DMS114 treated with DMSO at 0.1 percent for 48 hours (cell line): ENCODE data around the gene CETN2.
A peak's percentile ranks its signal among the peaks of the same experiment; 100 is the strongest.
"Not testable (repeated sequence)": the region's sequence is repeated elsewhere in the genome, so short reads cannot be mapped to it uniquely, and the experiment has no call there.

Experiments used
- DNase-seq: peaks from one replicate; lab custom pipeline; 2025; ENCODE audit not compliant: unreplicated experiment; lab: John Stamatoyannopoulos, UW

CETN2 gene

DNA sequence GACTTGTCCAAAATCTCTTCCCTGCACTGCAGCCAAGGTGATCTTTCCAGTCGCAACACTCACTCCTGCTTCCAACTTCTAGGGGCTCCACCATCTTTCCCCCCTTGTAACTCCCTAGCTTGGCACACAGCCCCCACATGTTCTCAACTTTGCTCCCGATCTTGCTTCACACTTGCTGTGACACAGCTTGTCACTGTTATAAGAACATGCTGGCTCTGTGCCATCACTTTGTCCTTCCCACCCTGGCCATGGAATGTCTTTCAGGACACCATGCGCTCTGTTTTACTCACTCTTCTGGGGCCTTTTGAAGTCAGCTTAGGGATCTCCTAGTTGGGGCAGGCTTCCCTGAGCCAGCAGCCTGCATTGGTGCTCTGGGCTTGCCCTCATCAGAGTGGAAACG, 2.8 kb upstream of the CETN2 start:
- DNase-seq: no peak

- no peak for DNase-seq
Observed at GRCh38 chrX:152832520-152832919, 2.0 kb upstream of the CETN2 start.

- no peak for DNase-seq
Observed at GRCh38 chrX:152831391-152831790, 834 bp upstream of the CETN2 start.

DNA sequence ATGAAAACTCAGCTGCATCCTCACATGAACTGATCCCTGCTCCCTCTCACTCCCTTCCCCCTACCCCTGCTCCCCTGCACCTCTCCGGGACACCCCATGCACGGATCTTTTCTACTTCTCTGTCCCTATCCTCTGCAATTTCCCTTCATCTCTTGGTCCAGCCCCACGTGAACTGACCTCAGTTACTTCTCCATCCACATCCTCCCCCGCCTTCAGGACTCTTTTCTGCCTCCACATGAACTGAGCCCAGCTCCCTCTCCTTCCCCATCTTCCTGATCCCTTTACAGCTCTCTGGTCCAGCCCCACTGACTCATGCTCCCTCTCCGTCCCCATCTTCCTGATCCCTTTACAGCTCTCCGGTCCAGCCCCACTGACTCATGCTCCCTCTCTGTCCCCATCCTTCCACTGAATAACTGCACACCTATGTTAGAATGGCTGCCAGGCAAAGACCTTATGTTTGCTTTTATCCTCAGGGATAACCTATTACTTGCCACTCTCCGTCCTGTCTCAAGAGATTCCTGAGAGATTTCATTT, 5.6 kb downstream of the CETN2 start:
- DNase-seq: no peak

- no peak for DNase-seq
Observed at GRCh38 chrX:152823657-152824056, 6.9 kb downstream of the CETN2 start.

DNA sequence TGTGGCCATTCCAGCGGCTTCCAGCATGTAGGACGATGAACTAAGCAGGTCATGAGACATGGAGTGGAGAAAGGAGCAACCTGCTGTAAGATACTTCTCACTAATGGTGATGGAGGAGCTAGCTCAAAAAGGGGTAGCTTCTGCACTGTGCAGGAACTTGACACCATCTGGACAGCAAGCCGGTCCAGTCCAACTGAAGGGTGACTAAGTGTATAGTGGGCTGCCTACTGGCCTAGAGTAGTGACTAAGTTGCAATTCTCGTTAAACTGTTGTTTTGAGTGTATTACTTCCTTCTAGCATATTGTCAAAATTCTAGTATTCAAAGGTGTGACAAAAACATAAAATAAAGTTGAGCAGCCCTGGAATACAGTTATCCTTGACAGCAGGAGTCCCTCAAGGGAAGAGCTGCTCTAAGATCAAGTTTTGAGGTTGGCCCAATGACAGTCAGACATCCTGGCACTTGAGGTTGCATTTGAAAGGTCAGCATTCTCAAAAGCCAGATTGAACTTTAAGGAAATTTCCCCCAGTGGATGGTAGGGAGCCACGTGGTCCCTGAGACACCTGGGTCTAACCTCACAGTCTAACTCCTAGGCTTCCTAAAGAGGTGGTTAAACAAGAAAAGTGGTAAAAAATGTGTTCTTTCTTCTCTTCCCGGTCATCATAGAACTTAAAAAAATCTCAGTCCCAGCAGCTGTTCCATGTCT, 8.0 kb downstream of the CETN2 start:
- DNase-seq: no peak

DNA sequence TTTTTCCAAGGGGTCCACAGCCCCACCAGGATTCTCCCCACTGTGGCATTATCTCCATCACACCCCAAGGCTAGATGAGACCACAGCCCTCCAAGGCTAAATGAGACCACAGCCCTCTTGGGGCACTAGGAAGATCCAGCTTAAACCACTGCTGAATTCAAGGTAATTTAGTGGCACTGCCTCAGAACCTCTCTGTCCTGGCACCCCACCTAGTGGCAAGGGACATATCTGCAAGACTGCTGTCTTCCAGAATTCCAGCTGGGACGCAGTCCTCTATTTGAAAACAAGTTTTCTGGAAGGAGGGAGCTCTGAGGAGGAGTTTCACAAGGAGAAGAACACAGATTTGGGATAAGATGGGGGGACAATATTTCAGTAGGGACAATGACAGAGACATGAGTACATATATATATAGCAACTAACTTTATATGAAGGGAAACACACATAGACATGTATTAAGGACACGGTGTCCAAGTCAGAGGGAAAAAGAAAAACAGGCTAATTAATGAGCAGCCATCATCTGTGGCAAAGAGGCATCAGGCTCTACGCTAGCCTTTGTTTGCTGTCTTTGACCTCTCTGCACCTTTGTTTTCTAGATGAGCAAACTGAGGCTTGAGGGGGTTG, 9.3 kb downstream of the CETN2 start:
- peak; percentile 0 for DNase-seq

DNA sequence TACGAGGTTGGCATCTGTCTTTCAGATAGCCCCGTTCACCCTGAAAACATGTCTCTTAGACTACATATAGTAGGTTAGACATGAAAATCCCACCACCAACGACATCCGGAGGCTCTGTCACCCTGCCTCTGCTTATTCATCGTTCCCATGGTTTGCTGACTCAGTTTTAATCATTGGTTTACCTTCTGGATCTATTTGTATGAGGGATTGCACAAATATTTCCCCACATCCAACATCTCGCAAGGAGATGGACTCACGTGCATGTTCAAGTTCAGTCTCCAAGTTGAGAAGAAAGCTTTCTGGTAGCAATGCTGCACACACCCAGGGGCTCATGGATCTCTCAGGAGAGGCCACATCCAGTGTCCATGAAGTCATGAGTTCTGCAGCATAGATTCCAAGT, 10.8 kb downstream of the CETN2 start:
- no peak for DNase-seq

DNA sequence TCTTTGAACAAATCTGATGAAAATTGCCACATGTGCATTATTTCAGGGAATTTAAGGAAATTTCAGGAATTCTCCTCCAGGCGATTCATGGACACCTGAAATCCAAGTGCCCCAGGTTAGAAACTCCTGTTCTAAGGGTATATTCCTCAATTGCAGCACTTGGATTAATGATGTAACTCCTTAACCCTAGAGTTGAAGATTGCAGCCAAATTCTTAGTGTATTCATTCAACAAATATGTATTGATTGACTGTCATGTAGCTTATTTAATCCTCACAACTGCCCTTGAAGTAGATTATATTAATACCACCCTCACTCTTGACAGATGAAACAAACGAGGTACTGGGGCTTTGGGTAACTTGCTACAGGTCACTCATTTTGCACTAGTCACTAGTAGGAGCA, 11.3 kb downstream of the CETN2 start:
- DNase-seq: no peak

DNA sequence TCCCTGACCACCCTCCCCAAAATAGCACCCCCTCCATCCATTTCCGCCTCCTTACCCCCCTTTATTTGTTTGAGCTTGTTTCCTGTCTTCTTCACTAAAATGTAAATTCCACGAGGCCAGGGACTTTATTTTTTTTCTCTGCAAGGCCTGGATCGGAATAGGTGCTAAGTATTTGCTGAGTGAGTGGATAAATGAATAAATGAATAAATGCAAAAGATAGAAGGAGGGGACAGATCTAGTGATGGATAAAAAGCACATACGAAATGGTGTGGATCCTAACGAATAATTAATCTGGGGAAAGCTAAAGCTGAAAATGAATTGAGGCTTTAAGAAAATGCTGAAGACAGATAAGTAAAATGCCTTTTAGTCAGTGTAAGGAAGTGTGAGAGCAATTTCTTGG, 12.2 kb downstream of the CETN2 start:
- DNase-seq: no peak

- peak; percentile 6 for DNase-seq
Observed at GRCh38 chrX:152817078-152817764, 13.3 kb downstream of the CETN2 start.

- DNase-seq: no peak
Observed at GRCh38 chrX:152814048-152814447, 16.5 kb downstream of the CETN2 start.

DNA sequence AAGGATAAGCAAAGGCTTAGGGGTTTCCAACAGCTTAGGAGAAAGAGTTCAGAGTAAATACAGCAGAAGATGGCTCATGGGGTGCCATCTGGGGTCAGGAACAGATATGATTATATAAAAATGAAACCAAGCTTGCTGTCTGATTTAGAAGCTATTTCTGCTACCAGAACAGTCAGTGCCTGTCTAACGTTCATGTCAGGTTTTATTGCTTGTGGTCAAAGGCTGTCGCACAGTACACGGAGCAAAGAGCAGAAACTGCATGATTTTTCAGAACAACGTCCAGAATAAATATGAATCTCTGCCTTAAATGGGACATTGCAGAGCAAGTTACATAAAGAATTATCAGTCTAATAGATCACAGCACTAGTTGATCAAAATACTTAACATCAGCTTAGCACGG, 17.4 kb downstream of the CETN2 start:
- DNase-seq: no peak

GRCh38 chrX:152810403-152810802, 20.2 kb downstream of the CETN2 start:
- DNase-seq: no peak

DNA sequence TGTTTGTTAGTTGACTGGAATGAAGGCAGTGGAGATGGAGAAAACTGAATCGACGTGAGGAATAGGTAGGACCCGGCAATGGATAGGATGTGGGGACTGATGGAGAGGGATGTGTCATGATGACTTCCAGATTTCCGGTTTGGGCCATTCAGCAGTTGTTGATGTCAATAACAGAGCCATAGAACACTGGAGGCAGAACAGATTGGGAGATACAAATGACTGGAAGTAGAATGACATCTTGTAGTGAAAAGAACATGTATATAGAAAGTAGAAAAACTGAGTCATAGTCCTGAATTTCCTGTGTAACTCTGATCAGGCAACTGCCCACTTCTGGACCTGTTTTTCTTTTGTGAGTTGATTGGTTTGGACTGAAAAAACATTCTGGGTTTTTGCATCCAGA, 24.5 kb downstream of the CETN2 start:
- no peak for DNase-seq

DNA sequence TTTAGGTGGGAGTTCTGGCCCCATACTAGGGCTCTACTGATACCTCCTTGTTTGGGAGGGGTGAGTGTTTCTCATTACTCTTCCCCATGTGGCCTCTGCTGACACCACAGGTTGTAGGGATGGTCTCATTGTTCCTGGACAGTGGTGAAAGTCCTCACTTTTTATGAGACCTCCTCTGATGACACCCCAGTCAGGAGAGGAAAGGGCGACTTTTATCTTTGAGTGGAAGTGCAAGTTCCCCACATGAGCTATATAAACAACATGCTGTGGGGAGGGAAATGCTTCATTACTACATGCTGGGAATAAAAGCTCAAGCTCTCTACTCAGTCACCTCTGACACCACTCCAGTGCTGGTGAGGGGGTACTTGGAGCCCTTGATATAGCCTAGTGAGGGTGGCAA, 31.6 kb downstream of the CETN2 start:
- no peak for DNase-seq

DNA sequence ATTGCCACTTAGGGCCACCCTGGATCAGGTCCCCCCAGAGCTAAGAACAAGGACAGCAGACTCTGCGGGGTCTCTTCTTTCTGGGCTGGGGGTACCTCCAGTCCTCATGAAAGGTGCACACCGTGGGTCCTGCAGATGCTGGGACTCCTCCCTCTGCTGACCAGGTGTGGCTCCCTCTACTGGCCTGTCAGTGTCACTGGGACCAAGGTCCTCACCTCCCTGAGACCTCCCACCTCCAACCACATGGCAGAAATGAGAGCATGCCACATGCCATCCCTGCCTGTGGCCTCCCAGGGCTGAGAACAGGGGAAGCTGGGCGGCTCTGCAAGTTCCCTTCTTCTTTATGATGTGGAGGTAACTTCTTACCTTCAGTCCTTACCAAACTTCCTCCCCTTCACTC, 43.5 kb downstream of the CETN2 start:
- not testable (repeated sequence) for DNase-seq
